ENCODE data around the gene RCL1. TPM values are rescaled to one million over a fixed set of nuclear protein-coding genes. Genes with fewer than 3 reads are reported as not detected.
A peak's percentile ranks its signal among the peaks of the same experiment; 100 is the strongest.

Gene RCL1
- total RNA-seq, 1 experiment from 2014 or later, result 34.4 TPM

- H4K8ac ChIP-seq (replicated peaks; ENCODE audit: insufficient read length, low read depth, low read length), result no peak overlapping the region
- peaks cover 7 to 30% (median 12%) of the 10 kb centered on the region in 3 experiments; a peak in 6 of 7 replicates for H3K36me3 Mint-ChIP-seq (ENCODE audit: insufficient read depth in 1 of 3, low read depth in 3 of 3)
- no CpG with 5 or more reads among the region's 4 CpGs for WGBS (ENCODE audit: extremely low coverage, insufficient read length, low lambda C conversion rate)
- no peak for TF ChIP-seq CTCF (conservative IDR thresholded peaks at IDR 0.05)
- H3K9me3 Mint-ChIP-seq, result no peaks in the 10 kb centered on the region
- H3K56ac ChIP-seq (ENCODE audit: insufficient read length, low read depth, low read length), result no peak overlapping the region
- H4K20me1 ChIP-seq (ENCODE audit: control insufficient read depth, insufficient read depth, insufficient read length), result no peaks in the 10 kb centered on the region
- no peak overlapping the region for H3K9ac ChIP-seq (ENCODE audit: extremely low read depth, insufficient read length, low read length)
- H2BK5ac ChIP-seq (ENCODE audit: insufficient read length, low read length), result no peak overlapping the region
- no peak overlapping the region for H2AK5ac ChIP-seq (ENCODE audit: insufficient read length, low read length)
- H3K27me3 Mint-ChIP-seq (ENCODE audit: low read depth), result no peaks in the 10 kb centered on the region
- DNase-seq, result no peak
- H4K91ac ChIP-seq (ENCODE audit: insufficient read length, low read depth, low read length), result no peak overlapping the region
- no peak overlapping the region for H3T11ph ChIP-seq (ENCODE audit: low read length)
- H3K27ac ChIP-seq (ENCODE audit: insufficient read length, low read depth, low read length), result no peak overlapping the region
- H4K5ac ChIP-seq (ENCODE audit: insufficient read length, low read depth, low read length), result no peak overlapping the region
- H3K4ac ChIP-seq (ENCODE audit: low read depth, low read length), result no peak overlapping the region
- no peak overlapping the region for H3K18ac ChIP-seq (ENCODE audit: insufficient read length, low read depth, low read length)
- H3K79me2 ChIP-seq (ENCODE audit: insufficient read depth, low read length), result no peaks in the 10 kb centered on the region
- no peak overlapping the region for H3K4me3 Mint-ChIP-seq
- no peaks in the 10 kb centered on the region for H3K23me2 ChIP-seq (ENCODE audit: insufficient read length, low read depth, low read length, poor library complexity, severe bottlenecking)
- H3K14ac ChIP-seq (ENCODE audit: insufficient read depth, low read length), result no peak overlapping the region
- H2BK15ac ChIP-seq (ENCODE audit: low read depth, low read length), result no peak overlapping the region
- H3K4me1 ChIP-seq (ENCODE audit: insufficient read depth, low read length), result no peaks in the 10 kb centered on the region
- no peak overlapping the region for H2BK20ac ChIP-seq (ENCODE audit: low read depth, low read length, poor library complexity, severe bottlenecking)
- H2BK12ac ChIP-seq (ENCODE audit: insufficient read length, low read depth, low read length), result no peak overlapping the region
- no peak overlapping the region for H2AFZ ChIP-seq (ENCODE audit: low read length)
- no peaks in the 10 kb centered on the region for H3K27me3 ChIP-seq (ENCODE audit: insufficient read depth, low read length)
- H3K79me1 ChIP-seq (ENCODE audit: insufficient read depth, low read depth, low read length, poor library complexity, severe bottlenecking), result no peaks in the 10 kb centered on the region
- H3K4me2 ChIP-seq (ENCODE audit: insufficient read depth, insufficient read length, low read length), result no peak overlapping the region
- no peaks in the 10 kb centered on the region for H3K9me3 ChIP-seq (ENCODE audit: control insufficient read depth, low read depth, low read length)
- no peak overlapping the region for H3K23ac ChIP-seq (ENCODE audit: insufficient read length, low read depth, low read length)
- H3K4me1 Mint-ChIP-seq, result peaks cover 6 to 8% of the 10 kb centered on the region in 2 experiments; a peak in 3 of 4 replicates
- H3K27ac Mint-ChIP-seq, result peak overlapping the region in 1 of 3 experiments; percentile 20; a peak in 1 of 7 replicates
- no peak overlapping the region for H2BK120ac ChIP-seq (ENCODE audit: low read depth, low read length, poor library complexity, severe bottlenecking)
Observed at GRCh38 chr9:4840018-4840417, 47.3 kb downstream of the RCL1 start.
